ENCODE data around the gene MYO15B.

DNA sequence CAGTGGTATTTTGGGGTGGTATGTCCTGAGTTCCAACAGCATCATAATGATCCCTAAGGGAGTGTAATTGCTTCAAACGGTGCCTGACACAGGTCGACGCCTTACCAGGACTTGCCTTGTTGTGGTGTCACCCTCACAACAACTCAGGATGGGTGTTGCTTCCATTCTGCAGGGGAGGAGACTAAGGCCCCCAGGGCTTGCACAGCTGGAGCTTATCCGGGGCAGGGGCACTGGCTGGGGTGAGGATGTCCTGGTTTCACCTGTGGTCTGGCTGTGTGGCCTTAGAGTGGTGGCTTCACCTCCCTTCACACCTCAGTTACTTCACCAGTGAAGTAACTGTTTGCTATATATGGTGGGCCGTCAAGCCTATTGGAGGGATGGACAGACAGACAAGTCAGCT lies 38.8 kb upstream of the MYO15B start:
- TF ChIP-seq, protein P1, sequence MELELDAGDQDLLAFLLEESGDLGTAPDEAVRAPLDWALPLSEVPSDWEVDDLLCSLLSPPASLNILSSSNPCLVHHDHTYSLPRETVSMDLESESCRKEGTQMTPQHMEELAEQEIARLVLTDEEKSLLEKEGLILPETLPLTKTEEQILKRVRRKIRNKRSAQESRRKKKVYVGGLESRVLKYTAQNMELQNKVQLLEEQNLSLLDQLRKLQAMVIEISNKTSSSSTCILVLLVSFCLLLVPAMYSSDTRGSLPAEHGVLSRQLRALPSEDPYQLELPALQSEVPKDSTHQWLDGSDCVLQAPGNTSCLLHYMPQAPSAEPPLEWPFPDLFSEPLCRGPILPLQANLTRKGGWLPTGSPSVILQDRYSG (CRISPR knock-in tag; IDR thresholded peaks at IDR 0.05): no peak
- TF ChIP-seq POLR2A (IDR thresholded peaks at IDR 0.05; ENCODE audit: insufficient read depth in 1 of 2, low read depth in 2 of 2, low read length in 2 of 2) (no peak), CHD2 (IDR thresholded peaks at IDR 0.05; ENCODE audit: low read depth, low read length) (no peak), JUN (CRISPR knock-in tag; IDR thresholded peaks at IDR 0.05) (no peak), RNF2 (conservative IDR thresholded peaks at IDR 0.05; ENCODE audit: low read depth) (no peak), SATB2 (CRISPR knock-in tag; IDR thresholded peaks at IDR 0.05) (no peak), SP1 (IDR thresholded peaks at IDR 0.05) (no peak), SP1 (CRISPR knock-in tag; IDR thresholded peaks at IDR 0.05) (no peak), ZBTB8A (CRISPR knock-in tag; IDR thresholded peaks at IDR 0.05; ENCODE audit: borderline replicate concordance, low read depth) (no peak), CREB1 (IDR thresholded peaks at IDR 0.05) (no peak), CREB1 (CRISPR knock-in tag; IDR thresholded peaks at IDR 0.05) (no peak), ELF1 (CRISPR knock-in tag; IDR thresholded peaks at IDR 0.05) (no peak)
- TF ChIP-seq, protein P2, sequence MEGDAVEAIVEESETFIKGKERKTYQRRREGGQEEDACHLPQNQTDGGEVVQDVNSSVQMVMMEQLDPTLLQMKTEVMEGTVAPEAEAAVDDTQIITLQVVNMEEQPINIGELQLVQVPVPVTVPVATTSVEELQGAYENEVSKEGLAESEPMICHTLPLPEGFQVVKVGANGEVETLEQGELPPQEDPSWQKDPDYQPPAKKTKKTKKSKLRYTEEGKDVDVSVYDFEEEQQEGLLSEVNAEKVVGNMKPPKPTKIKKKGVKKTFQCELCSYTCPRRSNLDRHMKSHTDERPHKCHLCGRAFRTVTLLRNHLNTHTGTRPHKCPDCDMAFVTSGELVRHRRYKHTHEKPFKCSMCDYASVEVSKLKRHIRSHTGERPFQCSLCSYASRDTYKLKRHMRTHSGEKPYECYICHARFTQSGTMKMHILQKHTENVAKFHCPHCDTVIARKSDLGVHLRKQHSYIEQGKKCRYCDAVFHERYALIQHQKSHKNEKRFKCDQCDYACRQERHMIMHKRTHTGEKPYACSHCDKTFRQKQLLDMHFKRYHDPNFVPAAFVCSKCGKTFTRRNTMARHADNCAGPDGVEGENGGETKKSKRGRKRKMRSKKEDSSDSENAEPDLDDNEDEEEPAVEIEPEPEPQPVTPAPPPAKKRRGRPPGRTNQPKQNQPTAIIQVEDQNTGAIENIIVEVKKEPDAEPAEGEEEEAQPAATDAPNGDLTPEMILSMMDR (CRISPR knock-in tag; IDR thresholded peaks at IDR 0.05): no peak
- TF ChIP-seq, protein P3, sequence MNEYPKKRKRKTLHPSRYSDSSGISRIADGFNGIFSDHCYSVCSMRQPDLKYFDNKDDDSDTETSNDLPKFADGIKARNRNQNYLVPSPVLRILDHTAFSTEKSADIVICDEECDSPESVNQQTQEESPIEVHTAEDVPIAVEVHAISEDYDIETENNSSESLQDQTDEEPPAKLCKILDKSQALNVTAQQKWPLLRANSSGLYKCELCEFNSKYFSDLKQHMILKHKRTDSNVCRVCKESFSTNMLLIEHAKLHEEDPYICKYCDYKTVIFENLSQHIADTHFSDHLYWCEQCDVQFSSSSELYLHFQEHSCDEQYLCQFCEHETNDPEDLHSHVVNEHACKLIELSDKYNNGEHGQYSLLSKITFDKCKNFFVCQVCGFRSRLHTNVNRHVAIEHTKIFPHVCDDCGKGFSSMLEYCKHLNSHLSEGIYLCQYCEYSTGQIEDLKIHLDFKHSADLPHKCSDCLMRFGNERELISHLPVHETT (CRISPR knock-in tag; conservative IDR thresholded peaks at IDR 0.05): no peak
- TF ChIP-seq, protein P4, sequence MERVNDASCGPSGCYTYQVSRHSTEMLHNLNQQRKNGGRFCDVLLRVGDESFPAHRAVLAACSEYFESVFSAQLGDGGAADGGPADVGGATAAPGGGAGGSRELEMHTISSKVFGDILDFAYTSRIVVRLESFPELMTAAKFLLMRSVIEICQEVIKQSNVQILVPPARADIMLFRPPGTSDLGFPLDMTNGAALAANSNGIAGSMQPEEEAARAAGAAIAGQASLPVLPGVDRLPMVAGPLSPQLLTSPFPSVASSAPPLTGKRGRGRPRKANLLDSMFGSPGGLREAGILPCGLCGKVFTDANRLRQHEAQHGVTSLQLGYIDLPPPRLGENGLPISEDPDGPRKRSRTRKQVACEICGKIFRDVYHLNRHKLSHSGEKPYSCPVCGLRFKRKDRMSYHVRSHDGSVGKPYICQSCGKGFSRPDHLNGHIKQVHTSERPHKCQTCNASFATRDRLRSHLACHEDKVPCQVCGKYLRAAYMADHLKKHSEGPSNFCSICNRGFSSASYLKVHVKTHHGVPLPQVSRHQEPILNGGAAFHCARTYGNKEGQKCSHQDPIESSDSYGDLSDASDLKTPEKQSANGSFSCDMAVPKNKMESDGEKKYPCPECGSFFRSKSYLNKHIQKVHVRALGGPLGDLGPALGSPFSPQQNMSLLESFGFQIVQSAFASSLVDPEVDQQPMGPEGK (CRISPR knock-in tag; IDR thresholded peaks at IDR 0.05): no peak

Data from HepG2 (cell line).